Mucosa of stomach (tissue), 1 donor: Measurements from ENCODE around the gene NONO.
"Not testable (repeated sequence)": the region's sequence is repeated elsewhere in the genome, so short reads cannot be mapped to it uniquely, and the experiment has no call there.

ENCODE experiments used
- H3K27me3 ChIP-seq: one replicate; pipeline ENCODE4 v1.7.0; 2013; ENCODE audit warnings: mild to moderate bottlenecking, low read length; ENCODE audit not compliant: control insufficient read depth, insufficient read depth
- H3K36me3 ChIP-seq: one replicate; pipeline ENCODE4 v1.7.0; 2013; ENCODE audit warnings: low read length; ENCODE audit not compliant: control insufficient read depth, insufficient read depth
- H3K4me1 ChIP-seq: one replicate; pipeline ENCODE4 v1.7.0; 2013; ENCODE audit warnings: mild to moderate bottlenecking, low read length; ENCODE audit not compliant: control insufficient read depth, insufficient read depth
- H3K4me3 ChIP-seq: one replicate; pipeline ENCODE4 v1.7.0; 2013; ENCODE audit warnings: low read length
- H3K9ac ChIP-seq: one replicate; pipeline ENCODE4 v1.7.0; 2013; ENCODE audit warnings: mild to moderate bottlenecking, low read length, moderate library complexity
- H3K9me3 ChIP-seq: one replicate; pipeline ENCODE4 v1.7.0; 2013; ENCODE audit warnings: mild to moderate bottlenecking, low read length, moderate library complexity; ENCODE audit not compliant: control insufficient read depth
- donor health status: Pancreatic carcinoma.

The NONO gene

GRCh38 chrX:71254092-71254963 is 29.1 kb upstream of the NONO start, which contains the start of gene ZMYM3:
Gene ZMYM3, minus strand, starts transcription at chrX:71254140. Its CDS starts 885 bp downstream, at chrX:71253255.
- no peaks in the 10 kb centered on the region for H3K27me3 ChIP-seq
- H3K4me1 ChIP-seq = peaks cover 10% of the 10 kb centered on the region
- no peaks in the 10 kb centered on the region for H3K36me3 ChIP-seq
- H3K9ac ChIP-seq = peak within 1 kb of the TSS; percentile 73
- H3K9me3 ChIP-seq = no peaks in the 10 kb centered on the region
- H3K4me3 ChIP-seq = peak within 1 kb of the TSS; percentile 46

GRCh38 chrX:71256051-71256450 is 27.4 kb upstream of the NONO start:
- H3K36me3 ChIP-seq = no peaks in the 10 kb centered on the region
- no peak overlapping the region for H3K4me3 ChIP-seq
- H3K9me3 ChIP-seq = no peaks in the 10 kb centered on the region
- H3K4me1 ChIP-seq = peaks cover 10% of the 10 kb centered on the region
- H3K9ac ChIP-seq = no peak overlapping the region
- no peaks in the 10 kb centered on the region for H3K27me3 ChIP-seq

- Histone ChIP-seq H3K27me3 (no peaks in the 10 kb centered on the region), H3K4me3 (no peak overlapping the region), H3K4me1 (peaks cover 10% of the 10 kb centered on the region), H3K9ac (no peak overlapping the region), H3K36me3 (no peaks in the 10 kb centered on the region), H3K9me3 (no peaks in the 10 kb centered on the region)
These were observed 26.6 kb upstream of the NONO start for GRCh38 chrX:71256856-71257255.

GRCh38 chrX:71268624-71269023 is 14.8 kb upstream of the NONO start:
- not testable (repeated sequence) for H3K9ac ChIP-seq, H3K4me3 ChIP-seq, H3K9me3 ChIP-seq, H3K4me1 ChIP-seq, H3K27me3 ChIP-seq, H3K36me3 ChIP-seq

GRCh38 chrX:71269801-71270395 is 13.5 kb upstream of the NONO start:
- H3K9ac ChIP-seq = no peak overlapping the region
- no peaks in the 10 kb centered on the region for H3K36me3 ChIP-seq
- no peaks in the 10 kb centered on the region for H3K4me1 ChIP-seq
- no peak overlapping the region for H3K4me3 ChIP-seq
- H3K9me3 ChIP-seq = no peaks in the 10 kb centered on the region
- no peaks in the 10 kb centered on the region for H3K27me3 ChIP-seq

- not testable (repeated sequence) for H3K9ac ChIP-seq, H3K9me3 ChIP-seq, H3K4me1 ChIP-seq, H3K27me3 ChIP-seq, H3K36me3 ChIP-seq, H3K4me3 ChIP-seq
These were observed 11.1 kb upstream of the NONO start for GRCh38 chrX:71272313-71272712.

- H3K27me3 ChIP-seq, H3K4me1 ChIP-seq, H3K9ac ChIP-seq, H3K9me3 ChIP-seq, H3K36me3 ChIP-seq, H3K4me3 ChIP-seq: not testable (repeated sequence)
These were observed 2.1 kb upstream of the NONO start for GRCh38 chrX:71281300-71281699.

- no peaks in the 10 kb centered on the region for H3K9me3 ChIP-seq
- peaks cover 4% of the 10 kb centered on the region for H3K4me1 ChIP-seq
- peak overlapping the region; percentile 74 for H3K4me3 ChIP-seq
- H3K9ac ChIP-seq = peak overlapping the region; percentile 95
- H3K36me3 ChIP-seq = no peaks in the 10 kb centered on the region
- no peaks in the 10 kb centered on the region for H3K27me3 ChIP-seq
These were observed 677 bp upstream of the NONO start for GRCh38 chrX:71282514-71283402.

GRCh38 chrX:71285929-71286328 is 2.5 kb downstream of the NONO start:
- H3K9me3 ChIP-seq = no peaks in the 10 kb centered on the region
- no peak overlapping the region for H3K4me3 ChIP-seq
- H3K27me3 ChIP-seq = no peaks in the 10 kb centered on the region
- H3K36me3 ChIP-seq = no peaks in the 10 kb centered on the region
- H3K9ac ChIP-seq = no peak overlapping the region
- H3K4me1 ChIP-seq = peaks cover 4% of the 10 kb centered on the region

GRCh38 chrX:71291381-71291780 is 7.9 kb downstream of the NONO start:
- Histone ChIP-seq H3K9me3 (no peaks in the 10 kb centered on the region), H3K4me3 (no peak overlapping the region), H3K9ac (no peak overlapping the region), H3K27me3 (no peaks in the 10 kb centered on the region), H3K4me1 (no peaks in the 10 kb centered on the region), H3K36me3 (no peaks in the 10 kb centered on the region)

- Histone ChIP-seq H3K4me3 (no peak overlapping the region), H3K27me3 (no peaks in the 10 kb centered on the region), H3K9ac (no peak overlapping the region), H3K4me1 (no peaks in the 10 kb centered on the region), H3K9me3 (no peaks in the 10 kb centered on the region), H3K36me3 (no peaks in the 10 kb centered on the region)
These were observed 9.4 kb downstream of the NONO start for GRCh38 chrX:71292669-71293365.
